DOHH2 (cell line): ENCODE results near the gene SLN.

Experiments used
- H3F3A ChIP-seq: fragments of 200-600 bp; sonication (generic), shearing (Covaris generic); 2 replicates; pipeline ENCODE4 v1.6.0; 2016; ENCODE audit warnings: antibody characterized with exemption, mild to moderate bottlenecking; ENCODE audit not compliant: control insufficient read depth, insufficient read depth
- H3K27ac ChIP-seq: fragments of 200-600 bp; sonication (generic); 2 replicates; pipeline ENCODE4 v1.5.1; 2014; ENCODE audit warnings: low read depth, mild to moderate bottlenecking, low read length, moderate library complexity
- H3K27me3 ChIP-seq: fragments of 200-600 bp; sonication (generic); 2 replicates; pipeline ENCODE4 v1.6.1; 2014; ENCODE audit warnings: mild to moderate bottlenecking, low read length, mixed read lengths; ENCODE audit not compliant: control insufficient read depth
- H3K36me3 ChIP-seq: fragments of 200-600 bp; sonication (generic); 2 replicates; pipeline ENCODE4 v1.6.1; 2014; ENCODE audit warnings: mild to moderate bottlenecking, low read length, moderate library complexity, mixed read lengths; ENCODE audit not compliant: control insufficient read depth
- H3K4me1 ChIP-seq: fragments of 200-600 bp; sonication (generic); 2 replicates; pipeline ENCODE4 v1.6.1; 2014; ENCODE audit warnings: mild to moderate bottlenecking, low read length, mixed read lengths; ENCODE audit not compliant: control insufficient read depth
- H3K4me2 ChIP-seq: fragments of 200-600 bp; sonication (generic); 2 replicates; pipeline ENCODE4 v1.6.0; 2014; ENCODE audit warnings: mild to moderate bottlenecking, low read length, moderate library complexity
- H3K4me3 ChIP-seq: fragments of 200-600 bp; sonication (generic); 2 replicates; pipeline ENCODE4 v1.5.1; 2014; ENCODE audit warnings: mild to moderate bottlenecking, low read length, mixed read lengths
- H3K79me2 ChIP-seq: fragments of 200-600 bp; sonication (generic); 2 replicates; pipeline ENCODE4 v1.6.1; 2014; ENCODE audit warnings: mild to moderate bottlenecking, low read length, mixed read lengths; ENCODE audit not compliant: control insufficient read depth
- H3K9me2 ChIP-seq: fragments of 200-600 bp; sonication (generic); replicated peaks from 2 replicates; pipeline ENCODE4 v1.6.1; 2014; ENCODE audit warnings: mild to moderate bottlenecking, low read length, mixed read lengths; ENCODE audit not compliant: control insufficient read depth
- H3K9me3 ChIP-seq: fragments of 200-600 bp; sonication (generic); 2 replicates; pipeline ENCODE4 v1.6.1; 2014; ENCODE audit warnings: antibody characterized with exemption, low read length, mixed read lengths; ENCODE audit not compliant: control insufficient read depth, insufficient read depth
- H4K20me1 ChIP-seq: fragments of 200-600 bp; sonication (generic); 2 replicates; pipeline ENCODE4 v1.6.0; 2014; ENCODE audit warnings: low read depth, mild to moderate bottlenecking, antibody characterized with exemption, low read length, moderate library complexity; ENCODE audit not compliant: control insufficient read depth, insufficient read depth
- CTCF ChIP-seq: fragments of 200-600 bp; sonication (generic); IDR thresholded peaks from one replicate; pipeline ENCODE4 v1.5.1; 2014; ENCODE audit warnings: antibody characterized with exemption, mild to moderate bottlenecking, low read depth, low read length; ENCODE audit not compliant: poor library complexity, severe bottlenecking
- EZH2phosphoT487 ChIP-seq: fragments of 200-600 bp; sonication (generic); IDR thresholded peaks from 2 replicates; pipeline ENCODE4 v1.6.1; 2017; ENCODE audit warnings: borderline replicate concordance, mild to moderate bottlenecking, antibody characterized with exemption, low read length, moderate library complexity, mixed read lengths

The SLN gene

GRCh38 chr11:107704451-107704850 lies 7.4 kb downstream of the SLN start:
- Histone ChIP-seq H3K4me3 (no peak overlapping the region), H3K27me3 (peaks cover 11% of the 10 kb centered on the region), H3K4me2 (no peak overlapping the region), H3K9me2 (no peaks in the 10 kb centered on the region), H3F3A (no peaks in the 10 kb centered on the region), H3K27ac (no peak overlapping the region), H3K4me1 (no peaks in the 10 kb centered on the region), H4K20me1 (no peaks in the 10 kb centered on the region), H3K36me3 (no peaks in the 10 kb centered on the region), H3K79me2 (no peaks in the 10 kb centered on the region), H3K9me3 (no peaks in the 10 kb centered on the region)
- TF ChIP-seq EZH2phosphoT487 (no peak), CTCF (no peak)

- no peaks in the 10 kb centered on the region for H3K9me3 ChIP-seq
- H4K20me1 ChIP-seq, result no peaks in the 10 kb centered on the region
- no peaks in the 10 kb centered on the region for H3K9me2 ChIP-seq
- H3K4me1 ChIP-seq, result no peaks in the 10 kb centered on the region
- no peaks in the 10 kb centered on the region for H3K36me3 ChIP-seq
- H3K4me2 ChIP-seq, result no peak overlapping the region
- H3K27ac ChIP-seq, result no peak overlapping the region
- H3K4me3 ChIP-seq, result no peak overlapping the region
- no peaks in the 10 kb centered on the region for H3F3A ChIP-seq
- no peaks in the 10 kb centered on the region for H3K79me2 ChIP-seq
- H3K27me3 ChIP-seq, result peaks cover 11% of the 10 kb centered on the region
- no peak for TF ChIP-seq CTCF
- TF ChIP-seq EZH2phosphoT487, result no peak
These were observed 9.1 kb downstream of the SLN start for GRCh38 chr11:107702723-107703122.

- H3K36me3 ChIP-seq, result no peaks in the 10 kb centered on the region
- no peaks in the 10 kb centered on the region for H3F3A ChIP-seq
- no peak overlapping the region for H3K4me2 ChIP-seq
- no peak overlapping the region for H3K4me3 ChIP-seq
- peaks cover 8% of the 10 kb centered on the region for H3K27me3 ChIP-seq
- no peaks in the 10 kb centered on the region for H3K79me2 ChIP-seq
- no peaks in the 10 kb centered on the region for H3K9me3 ChIP-seq
- no peaks in the 10 kb centered on the region for H4K20me1 ChIP-seq
- no peaks in the 10 kb centered on the region for H3K4me1 ChIP-seq
- no peak for TF ChIP-seq CTCF
- TF ChIP-seq EZH2phosphoT487, result no peak
- no peaks in the 10 kb centered on the region for H3K9me2 ChIP-seq
- no peak overlapping the region for H3K27ac ChIP-seq
These were observed 9.7 kb downstream of the SLN start for GRCh38 chr11:107702109-107702660.
